Aortic smooth muscle cell (primary cell): ENCODE data around the gene MAN1A1. TPM values are rescaled to one million over a fixed set of nuclear protein-coding genes. Genes with fewer than 3 reads are reported as not detected.

Experiments used
- total RNA-seq: library from RNA; depleted of rRNA; stranded (reverse); fragments of >200 nt; gene quantifications from 2 replicates; pipeline ENCODE4 v1.2.3, GENCODE V29; 2014

MAN1A1 gene
- 92.9 and 150 TPM in 2 replicates for total RNA-seq

DNA sequence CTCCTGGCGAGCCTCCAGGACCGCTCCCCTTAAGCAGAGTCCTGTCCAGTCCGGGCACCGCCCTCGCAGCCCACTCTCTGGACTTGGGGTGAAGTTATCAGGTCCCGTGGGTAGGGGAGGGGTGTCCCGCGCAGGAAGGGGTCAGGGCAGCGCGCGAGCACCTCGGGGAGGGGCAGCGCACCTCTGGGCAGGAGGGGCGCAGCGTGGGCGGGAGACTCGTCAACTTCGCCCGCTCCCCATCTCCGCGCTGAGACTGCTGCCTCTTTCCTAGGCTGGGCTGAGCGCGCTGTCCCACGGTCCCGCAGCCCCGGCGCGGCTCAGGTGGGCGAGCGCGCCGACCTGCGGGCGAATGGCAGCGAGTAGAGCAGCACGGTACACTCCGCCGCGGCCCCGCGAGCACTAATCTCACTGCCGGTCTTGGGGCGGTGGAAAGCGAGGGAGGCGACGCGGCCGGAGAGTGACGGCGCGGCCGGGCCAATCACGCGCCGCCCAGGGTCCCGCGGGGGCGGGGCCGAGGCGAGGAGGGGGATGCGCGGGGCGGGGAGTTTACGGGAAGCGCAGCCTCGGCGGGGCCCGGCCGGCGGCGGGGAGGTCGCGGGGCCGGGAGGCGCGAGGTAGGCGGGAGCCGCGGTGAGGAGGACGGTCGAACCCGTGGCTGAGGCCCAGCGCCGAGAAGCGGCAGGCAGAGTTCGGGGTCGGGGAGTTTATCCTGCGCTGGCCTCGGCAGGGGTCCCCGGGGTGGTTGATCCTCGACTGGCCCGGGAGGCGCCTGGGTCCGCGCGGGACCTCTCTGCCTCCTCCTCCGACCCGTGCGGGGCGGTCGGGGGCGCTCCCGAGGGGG is at the start of gene MAN1A1:
TSS of gene MAN1A1 (minus strand) at position 401 of the 841 bp plus-strand sequence. CDS start 696 bp downstream, outside the sequence.

